GM20431 (cell line): ENCODE measurements around the gene SWI5.

Experiments used
- in situ Hi-C: fragments of 300-500 bp; cut with MseI, MboI; formaldehyde crosslinking; loops from one replicate; pipeline ENCODE4 v1.15.0; 2020; ENCODE audit warnings: low sequenced_read_pairs; ENCODE audit not compliant: unreplicated experiment

The SWI5 gene

DNA sequence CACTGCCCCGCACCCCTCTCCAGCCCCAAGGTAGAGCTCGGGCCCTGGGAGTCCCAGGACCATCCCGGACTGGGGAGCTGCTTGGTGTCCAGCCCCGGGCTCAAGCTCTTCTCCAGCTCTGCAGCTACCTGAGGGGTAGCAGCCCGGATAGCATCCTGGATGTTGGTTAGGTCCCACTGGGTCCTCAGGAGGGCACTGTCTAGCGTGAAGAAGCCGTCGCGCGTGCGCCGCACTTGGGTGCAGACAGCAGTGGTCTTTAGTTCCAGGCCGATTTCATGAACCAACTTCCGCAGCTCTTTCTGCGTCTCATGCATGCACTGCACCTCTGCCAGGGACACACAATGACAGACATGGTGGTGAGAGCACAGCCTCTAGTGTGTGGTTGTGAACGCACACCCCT, 33.5 kb downstream of the SWI5 start:
- in situ Hi-C loops: no loop called here

DNA sequence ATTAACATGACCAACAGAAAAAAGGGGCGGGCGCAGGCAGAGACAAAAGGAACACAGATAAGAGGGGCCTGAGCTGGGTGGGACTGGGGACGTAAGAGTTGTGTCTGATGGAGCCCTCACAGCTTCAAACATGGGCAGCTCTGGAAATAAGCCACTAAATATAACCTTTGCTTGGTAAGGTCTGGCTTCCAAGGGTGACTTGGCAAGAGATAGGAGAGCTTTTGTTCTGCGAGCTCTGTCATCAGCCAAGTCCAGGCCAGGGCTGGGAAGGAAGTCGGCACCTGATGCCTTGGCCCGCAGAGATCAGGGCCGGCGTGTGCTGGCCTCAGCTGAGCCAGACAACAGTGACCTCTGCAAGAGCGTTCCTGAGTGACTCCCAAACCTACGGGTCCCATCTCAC, 34.4 kb downstream of the SWI5 start:
- in situ Hi-C loops: no loop called here

- in situ Hi-C loops: no loop called here
These were observed 38.6 kb downstream of the SWI5 start for GRCh38 chr9:128314697-128315096.

DNA sequence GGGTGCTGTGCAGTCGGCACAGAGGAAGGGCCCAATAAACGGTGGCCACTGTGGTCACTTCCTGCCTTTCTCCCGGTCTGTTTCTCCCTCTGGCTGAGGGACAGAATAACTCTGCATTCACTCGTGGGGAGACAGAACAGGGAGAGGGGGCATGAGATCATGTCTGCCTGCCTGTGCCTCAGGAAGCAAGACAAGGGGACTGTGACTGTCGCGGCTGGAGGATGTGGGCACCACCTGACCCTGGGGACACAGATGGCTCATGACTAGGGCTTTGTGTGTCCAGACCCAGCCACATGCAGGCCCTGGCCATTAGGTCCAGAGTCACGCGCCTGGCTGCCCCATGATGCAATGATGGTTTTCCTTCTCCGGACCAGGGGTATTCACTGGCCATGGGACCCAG, 40.3 kb downstream of the SWI5 start:
- in situ Hi-C loops: no loop called here

- in situ Hi-C loops: no loop called here
These were observed 41.6 kb downstream of the SWI5 start for GRCh38 chr9:128317629-128318028.

DNA sequence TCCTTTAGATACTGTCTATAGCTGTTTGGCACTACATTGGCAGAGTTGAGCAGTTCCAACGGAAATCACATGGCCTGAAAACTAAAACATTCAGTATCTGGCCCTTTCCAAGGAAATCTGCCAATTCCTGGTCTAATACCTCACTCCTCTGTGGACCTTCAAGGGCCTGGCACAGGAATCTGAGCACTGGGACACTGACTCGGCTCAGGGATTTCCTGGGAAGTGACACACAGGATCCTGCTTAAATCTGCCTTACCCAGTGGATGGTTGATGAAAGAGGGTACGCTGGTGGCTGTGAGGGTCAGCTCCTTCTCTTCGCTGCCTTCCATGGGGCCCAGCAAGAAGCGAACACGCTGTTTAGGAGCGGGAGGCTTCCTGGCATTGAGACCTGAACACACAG, 45.3 kb downstream of the SWI5 start:
- in situ Hi-C loops: no loop called here

DNA sequence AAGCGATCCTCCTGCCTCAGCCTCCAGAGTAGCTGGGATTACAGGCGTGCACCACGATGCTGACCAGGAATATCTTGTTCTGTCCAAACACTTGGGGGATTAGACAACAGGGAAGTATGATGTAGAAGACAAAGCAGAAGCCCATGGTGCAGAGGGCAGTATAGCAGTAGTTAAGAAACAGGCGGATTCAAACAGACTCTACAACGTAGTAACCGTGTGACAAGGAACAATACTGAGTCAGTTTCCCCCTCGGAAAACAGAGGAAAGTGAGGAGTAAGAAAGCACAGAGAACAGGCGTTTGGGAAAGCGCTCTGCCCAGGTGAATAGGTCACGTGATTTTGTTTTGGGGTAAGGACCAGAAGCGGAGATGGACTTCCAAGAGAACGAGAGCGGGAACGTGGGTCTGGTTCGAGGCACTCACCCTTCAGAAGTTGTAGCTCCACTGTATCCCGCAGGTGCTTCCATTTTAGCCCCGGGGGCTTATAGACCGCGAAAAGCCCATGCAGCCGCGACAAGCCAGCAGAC, 45.9 kb downstream of the SWI5 start:
- in situ Hi-C loops: no loop called here

DNA sequence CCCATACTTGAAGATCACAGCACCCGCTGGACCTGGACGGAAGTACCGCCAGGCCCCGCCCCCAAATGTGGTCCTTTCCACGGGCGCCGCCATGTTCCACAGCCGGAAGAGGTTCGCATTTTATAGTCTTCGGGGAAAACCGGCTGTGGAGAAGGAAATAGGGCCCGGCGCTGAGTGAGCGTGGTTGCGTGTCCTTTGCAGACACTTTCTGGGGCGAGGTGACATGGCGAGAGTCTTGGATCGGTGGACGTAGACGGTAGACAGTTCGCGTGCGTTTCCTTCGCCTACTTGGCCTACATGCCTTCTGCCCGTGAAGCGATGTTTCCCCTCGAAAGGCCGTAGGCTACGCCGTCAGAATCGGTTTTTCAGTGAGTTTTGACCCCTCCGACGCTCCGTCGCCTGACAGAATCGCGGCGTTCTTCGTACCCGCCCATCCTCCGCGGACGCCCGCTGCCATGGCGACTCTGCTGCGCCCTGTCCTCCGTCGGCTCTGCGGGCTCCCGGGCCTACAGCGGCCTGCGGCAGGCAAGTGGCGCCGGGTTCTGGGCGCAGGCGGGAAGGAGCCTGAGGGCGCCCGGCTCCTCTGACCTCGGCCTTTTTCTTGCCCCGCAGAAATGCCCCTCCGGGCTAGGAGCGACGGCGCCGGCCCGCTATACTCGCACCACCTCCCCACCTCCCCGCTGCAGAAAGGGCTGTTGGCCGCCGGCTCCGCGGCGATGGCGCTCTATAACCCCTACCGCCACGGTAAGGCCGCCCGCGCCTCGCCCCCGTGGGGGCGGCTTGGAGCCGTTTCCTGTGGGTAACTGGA, 46.5 kb downstream of the SWI5 start, which contains the start of the genes COQ4 and TRUB2:
Gene COQ4, plus strand, starts transcription at position 436 of the 808 bp plus-strand sequence. Its CDS starts 20 bp downstream, at position 456.
Gene TRUB2, minus strand, starts transcription at position 44 of the 808 bp plus-strand sequence. Its CDS starts 39 bp downstream, at position 5.
- in situ Hi-C loops: no loop called here

DNA sequence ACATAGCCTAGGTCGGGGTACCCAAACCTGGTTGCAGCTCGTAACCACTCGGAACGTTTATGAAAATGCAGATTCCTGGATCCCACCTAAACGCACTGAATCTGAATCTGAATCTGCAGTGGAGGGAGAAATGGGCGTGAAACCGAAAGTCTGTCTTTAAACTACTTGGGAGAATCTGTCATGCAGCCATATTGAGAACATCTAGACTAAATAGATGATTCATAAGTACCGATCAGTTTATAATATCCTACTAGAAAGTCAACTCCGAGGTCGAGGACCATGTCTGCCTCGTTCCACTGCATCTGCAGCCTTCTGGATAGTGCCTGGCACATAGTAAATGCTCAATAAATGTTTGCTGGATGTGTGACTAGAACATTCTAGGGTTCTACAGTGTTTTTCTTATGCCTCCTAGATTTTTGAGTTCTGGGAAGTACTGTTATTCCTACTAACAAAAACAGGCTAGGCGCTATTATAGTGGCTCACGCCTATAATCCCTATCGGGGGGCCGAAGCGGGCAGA, 47.2 kb downstream of the SWI5 start:
- in situ Hi-C loops: no loop called here

- in situ Hi-C loops: no loop called here
These were observed 47.7 kb downstream of the SWI5 start for GRCh38 chr9:128323791-128324190.

DNA sequence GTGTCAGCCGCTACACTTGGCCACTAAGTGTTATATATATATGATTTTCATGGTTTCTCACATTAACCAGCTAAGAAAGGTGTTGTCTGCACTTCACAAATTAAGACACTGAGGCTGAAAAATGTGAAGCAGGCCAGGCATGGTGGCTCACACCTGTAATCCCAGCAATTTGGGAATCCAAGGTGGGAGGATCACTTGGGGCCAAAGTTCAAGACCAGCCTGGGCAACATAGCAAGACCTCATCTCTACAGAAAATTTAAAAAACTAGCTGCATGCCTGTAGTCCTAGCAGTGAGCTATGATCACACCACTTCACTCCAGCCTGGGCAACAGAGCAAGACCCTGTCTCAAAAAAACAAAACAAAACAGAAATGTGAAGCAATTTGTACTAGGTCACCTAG, 48.3 kb downstream of the SWI5 start:
- in situ Hi-C loops: no loop called here

GRCh38 chr9:128325629-128326028, 49.6 kb downstream of the SWI5 start:
- in situ Hi-C loops: no loop called here

DNA sequence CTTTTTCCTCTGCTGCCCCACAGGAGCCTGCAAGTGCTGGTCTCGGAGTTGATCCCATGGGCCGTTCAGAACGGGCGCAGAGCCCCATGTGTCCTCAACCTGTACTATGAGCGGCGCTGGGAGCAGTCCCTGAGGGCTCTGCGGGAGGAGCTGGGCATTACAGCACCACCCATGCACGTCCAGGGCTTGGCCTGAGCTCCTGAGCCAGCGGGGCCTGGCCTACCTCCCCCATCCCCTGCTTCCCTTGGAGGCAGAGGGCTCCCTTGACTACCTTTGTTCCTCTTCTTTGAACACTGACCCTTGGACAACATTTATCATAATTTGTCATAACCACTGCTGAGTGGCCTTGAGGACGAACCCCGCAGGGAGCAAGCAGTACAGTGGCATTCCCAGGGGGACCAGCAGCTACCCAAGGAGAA, 57.4 kb downstream of the SWI5 start:
- in situ Hi-C loops: no loop called here

GRCh38 chr9:128335161-128335560, 59.1 kb downstream of the SWI5 start:
- in situ Hi-C loops: no loop called here

DNA sequence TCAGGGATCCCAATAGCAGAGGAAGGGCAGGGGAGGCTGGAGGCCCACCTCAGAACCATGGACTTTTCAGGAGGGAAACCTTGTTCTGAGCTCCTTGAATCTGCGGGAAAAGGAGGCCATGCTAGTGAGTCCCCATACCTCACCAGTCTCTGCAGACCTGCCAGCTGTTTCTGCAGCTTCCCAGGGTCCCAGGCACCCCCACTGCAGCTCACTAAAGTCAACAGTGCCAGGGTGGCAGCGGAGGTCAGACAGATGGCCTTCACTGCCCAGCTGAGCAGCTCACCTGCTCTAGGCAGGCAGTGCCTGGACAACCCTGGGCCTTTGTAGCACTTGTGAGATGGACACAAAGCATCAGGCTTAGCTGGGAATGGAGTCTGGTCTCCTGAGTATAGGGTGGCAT, 59.8 kb downstream of the SWI5 start:
- in situ Hi-C loops: no loop called here

DNA sequence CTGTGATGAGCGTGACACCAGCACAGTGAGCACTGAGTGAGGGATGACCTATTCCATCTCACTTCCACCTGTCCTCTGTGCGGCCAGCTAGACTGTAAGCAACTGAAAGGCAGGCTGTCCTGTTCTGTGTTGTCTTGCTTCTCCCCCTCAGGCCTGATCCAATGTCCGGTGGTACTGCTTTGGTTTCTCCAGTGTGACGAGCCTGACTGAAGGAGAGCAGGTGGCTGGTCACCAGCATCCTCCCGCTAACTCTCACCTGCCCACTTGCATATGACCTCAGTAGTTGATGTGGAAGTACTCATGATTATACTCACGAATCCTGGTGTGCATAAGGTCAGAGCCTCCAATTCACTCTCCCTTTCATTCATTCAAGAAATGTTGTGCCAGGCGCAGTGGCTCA, 61.9 kb downstream of the SWI5 start:
- in situ Hi-C loops: no loop called here
